HepG2 (cell line): Measurements from ENCODE around the gene ERMARD. TPM values are rescaled to one million over a fixed set of nuclear protein-coding genes. Genes with fewer than 3 reads are reported as not detected.
A peak's percentile ranks its signal among the peaks of the same experiment; 100 is the strongest.

Experiments used
- AKAP8 ChIP-seq: sonication (generic); formaldehyde crosslinking; IDR thresholded peaks from 2 replicates; pipeline ENCODE4 v1.5.1; 2020; ENCODE audit warnings: mild to moderate bottlenecking, missing genetic modification reagents
- ARID4A ChIP-seq: sonication (generic); formaldehyde crosslinking; IDR thresholded peaks from 2 replicates; pipeline ENCODE4 v1.5.0; 2020; ENCODE audit warnings: mild to moderate bottlenecking, missing genetic modification reagents, borderline replicate concordance
- HDAC1 ChIP-seq: sonication (generic); formaldehyde crosslinking; IDR thresholded peaks from 2 replicates; pipeline ENCODE4 v1.5.1; 2020; ENCODE audit warnings: mild to moderate bottlenecking, missing genetic modification reagents
- JUND ChIP-seq: sonication (generic); formaldehyde crosslinking; IDR thresholded peaks from 2 replicates; pipeline ENCODE4 v1.8.0; 2022; ENCODE audit warnings: mild to moderate bottlenecking, missing genetic modification reagents
- MLX ChIP-seq: IDR thresholded peaks from 2 replicates; pipeline ENCODE4 v1.6.1; 2016
- NFKBIZ ChIP-seq: IDR thresholded peaks from 2 replicates; pipeline ENCODE4 v1.6.1; 2018; ENCODE audit warnings: missing genetic modification reagents, missing compliant biosample characterization
- RARG ChIP-seq: sonication (generic); formaldehyde crosslinking; IDR thresholded peaks from 2 replicates; pipeline ENCODE4 v1.4.0; 2020; ENCODE audit warnings: low read depth, mild to moderate bottlenecking, missing genetic modification reagents
- SMAD1 ChIP-seq: sonication (generic); formaldehyde crosslinking; IDR thresholded peaks from 2 replicates; pipeline ENCODE4 v1.4.0; 2020; ENCODE audit warnings: missing genetic modification reagents, low read depth, mild to moderate bottlenecking, borderline replicate concordance
- SP4 ChIP-seq: sonication (generic); formaldehyde crosslinking; IDR thresholded peaks from 2 replicates; pipeline ENCODE4 v1.8.1; 2023; ENCODE audit warnings: mild to moderate bottlenecking, missing genetic modification reagents
- SRY ChIP-seq: sonication (generic); formaldehyde crosslinking; IDR thresholded peaks from 2 replicates; pipeline ENCODE4 v1.8.0; 2022; ENCODE audit warnings: mild to moderate bottlenecking, missing genetic modification reagents
- TAF15 ChIP-seq: fragments of 200-400 bp; formaldehyde crosslinking; IDR thresholded peaks from one replicate; pipeline ENCODE4 v1.6.1; 2018; ENCODE audit warnings: mild to moderate bottlenecking, low read depth, low read length; ENCODE audit not compliant: poor library complexity, severe bottlenecking
- TBP ChIP-seq: sonication (generic); formaldehyde crosslinking; IDR thresholded peaks from 2 replicates; pipeline ENCODE4 v1.5.0; 2020; ENCODE audit warnings: missing genetic modification reagents
- TERF1 ChIP-seq: sonication (generic); formaldehyde crosslinking; IDR thresholded peaks from 2 replicates; pipeline ENCODE4 v1.8.0; 2022; ENCODE audit warnings: mild to moderate bottlenecking, missing genetic modification reagents, moderate library complexity
- TGIF2 ChIP-seq: IDR thresholded peaks from 2 replicates; pipeline ENCODE4 v1.6.1; 2016; ENCODE audit warnings: control low read depth, missing compliant biosample characterization
- YEATS4 ChIP-seq: sonication (generic); formaldehyde crosslinking; IDR thresholded peaks from 2 replicates; pipeline ENCODE4 v1.4.0; 2020; ENCODE audit warnings: missing genetic modification reagents, borderline replicate concordance
- ZNF225 ChIP-seq: sonication (generic); formaldehyde crosslinking; IDR thresholded peaks from 2 replicates; pipeline ENCODE4 v1.4.0; 2020; ENCODE audit warnings: mild to moderate bottlenecking, missing genetic modification reagents
- ZNF446 ChIP-seq: sonication (generic); formaldehyde crosslinking; IDR thresholded peaks from 2 replicates; pipeline ENCODE4 v1.5.0; 2020; ENCODE audit warnings: mild to moderate bottlenecking, missing genetic modification reagents
- ZNF616 ChIP-seq: sonication (generic); formaldehyde crosslinking; IDR thresholded peaks from 2 replicates; pipeline ENCODE4 v1.5.0; 2020; ENCODE audit warnings: low read depth, mild to moderate bottlenecking, missing genetic modification reagents
- ZNF7 ChIP-seq: IDR thresholded peaks from 2 replicates; pipeline ENCODE4 v1.6.1; 2016; ENCODE audit warnings: missing biosample characterization, missing genetic modification reagents
- ZNF770 ChIP-seq: sonication (generic); formaldehyde crosslinking; IDR thresholded peaks from 2 replicates; pipeline ENCODE4 v1.5.0; 2020; ENCODE audit warnings: mild to moderate bottlenecking, missing genetic modification reagents
- polyA plus RNA-seq, 8 experiments: library from polyadenylated mRNA; depleted of rRNA in 3 of 8; stranded (reverse) in 7 of 8; unstranded in 1 of 8; fragments of >200 nt; fragmentation: Illumina TruSeq in 4 of 8; extraction: Trizol in 4 of 8; gene quantifications; 2 replicates each; pipeline versions ENCODE4 v1.2.1 to v1.2.3, GENCODE V29; 2011 to 2016; ENCODE audit warnings: low read depth in 4 of 8, missing spikeins in 1 of 8, mixed read lengths in 1 of 8; ENCODE audit not compliant: insufficient read depth in 1 of 8
- total RNA-seq, 5 experiments: library from RNA; depleted of rRNA; stranded (reverse); fragments of >200 nt; fragmentation: Illumina TruSeq; extraction: Trizol; gene quantifications; 2 replicates each; pipeline ENCODE4 v1.2.3, GENCODE V29; 2016; ENCODE audit warnings: low read depth in 1 of 5

Gene ERMARD
- total and polyA plus RNA-seq, 2 of the 13 experiments (the other 11 are each of a cell fraction or from before 2014, with no cell fraction given): 8.8 to 10.7 TPM

- TF ChIP-seq TERF1 (no peak), ARID4A (CRISPR knock-in tag) (peak; percentile 47; the same call in 1 of the 2 replicates), HDAC1 (CRISPR knock-in tag) (peak; percentile 29; the same call in 1 of the 2 replicates), TBP (CRISPR knock-in tag) (no peak), NFKBIZ (CRISPR knock-in tag) (no peak), TGIF2 (CRISPR knock-in tag) (no peak), JUND (CRISPR knock-in tag) (peak; percentile 53; the same call in 1 of the 2 replicates), SMAD1 (CRISPR knock-in tag) (no peak), MLX (no peak), ZNF225 (CRISPR knock-in tag) (0 out of 2 replicates have a peak, but pooled peaks have one; percentile 55), AKAP8 (CRISPR knock-in tag) (no peak; the same call in 1 of the 2 replicates), ZNF770 (CRISPR knock-in tag) (no peak), SP4 (CRISPR knock-in tag) (peak; percentile 64; the same call in 1 of the 2 replicates), ZNF446 (CRISPR knock-in tag) (0 out of 2 replicates have a peak, but pooled peaks have one; percentile 57), YEATS4 (CRISPR knock-in tag) (no peak), TAF15 (no peak), ZNF616 (CRISPR knock-in tag) (no peak), RARG (CRISPR knock-in tag) (no peak), SRY (CRISPR knock-in tag) (0 out of 2 replicates have a peak, but pooled peaks have one; percentile 42), ZNF7 (no peak)
Observed at GRCh38 chr6:169810066-169810989, 58.9 kb downstream of the ERMARD start (continued).
